HepG2 (cell line): ENCODE results near the gene NOTUM. TPM values are rescaled to one million over a fixed set of nuclear protein-coding genes. Genes with fewer than 3 reads are reported as not detected.

Experiments
- ARNTL ChIP-seq: sonication (generic); formaldehyde crosslinking; IDR thresholded peaks from 2 replicates; pipeline ENCODE4 v1.4.0; 2020; ENCODE audit warnings: mild to moderate bottlenecking, missing genetic modification reagents
- GABPA ChIP-seq, 2 experiments: IDR thresholded peaks; 2 replicates each; pipeline ENCODE4 v1.6.1; 2011 to 2016; ENCODE audit warnings: low read depth in 2 of 2, low read length in 1 of 2, missing biosample characterization in 1 of 2, missing genetic modification characterization in 1 of 2
- HES4 ChIP-seq: sonication (generic); formaldehyde crosslinking; IDR thresholded peaks from 2 replicates; pipeline ENCODE4 v1.9.0; 2021; ENCODE audit warnings: mild to moderate bottlenecking, missing genetic modification reagents, borderline replicate concordance
- RBM39 ChIP-seq: fragments of 200-400 bp; formaldehyde crosslinking; IDR thresholded peaks from one replicate; pipeline ENCODE4 v1.6.1; 2018; ENCODE audit warnings: antibody characterized with exemption, mild to moderate bottlenecking, low read depth, low read length; ENCODE audit not compliant: poor library complexity, severe bottlenecking
- TAF15 ChIP-seq: fragments of 200-400 bp; formaldehyde crosslinking; IDR thresholded peaks from one replicate; pipeline ENCODE4 v1.6.1; 2018; ENCODE audit warnings: mild to moderate bottlenecking, low read depth, low read length; ENCODE audit not compliant: poor library complexity, severe bottlenecking
- TEAD3 ChIP-seq: optimal IDR thresholded peaks from 2 replicates; pipeline ENCODE3; 2016; ENCODE audit warnings: borderline replicate concordance
- ZNF225 ChIP-seq: sonication (generic); formaldehyde crosslinking; IDR thresholded peaks from 2 replicates; pipeline ENCODE4 v1.4.0; 2020; ENCODE audit warnings: mild to moderate bottlenecking, missing genetic modification reagents
- ZNF33B ChIP-seq: sonication (generic); formaldehyde crosslinking; IDR thresholded peaks from 2 replicates; pipeline ENCODE4 v1.5.1; 2020; ENCODE audit warnings: mild to moderate bottlenecking, missing genetic modification reagents
- ZNF468 ChIP-seq: sonication (generic); formaldehyde crosslinking; IDR thresholded peaks from 2 replicates; pipeline ENCODE4 v1.8.0; 2022; ENCODE audit warnings: mild to moderate bottlenecking, moderate library complexity, missing genetic modification reagents
- ZNF652 ChIP-seq: IDR thresholded peaks from 2 replicates; pipeline ENCODE4 v1.6.1; 2016; ENCODE audit warnings: low read depth, borderline replicate concordance
- polyA plus RNA-seq, 8 experiments: library from polyadenylated mRNA; depleted of rRNA in 3 of 8; stranded (reverse) in 7 of 8; unstranded in 1 of 8; fragments of >200 nt; fragmentation: Illumina TruSeq in 4 of 8; extraction: Trizol in 4 of 8; gene quantifications; 2 replicates each; pipeline versions ENCODE4 v1.2.1 to v1.2.3, GENCODE V29; 2011 to 2016; ENCODE audit warnings: low read depth in 4 of 8, missing spikeins in 1 of 8, mixed read lengths in 1 of 8; ENCODE audit not compliant: insufficient read depth in 1 of 8
- total RNA-seq, 5 experiments: library from RNA; depleted of rRNA; stranded (reverse); fragments of >200 nt; fragmentation: Illumina TruSeq; extraction: Trizol; gene quantifications; 2 replicates each; pipeline ENCODE4 v1.2.3, GENCODE V29; 2016; ENCODE audit warnings: low read depth in 1 of 5
- TF ChIP-seq, protein P1 (sequence below): sonication (generic); formaldehyde crosslinking; IDR thresholded peaks from one replicate; pipeline ENCODE4 v1.5.1; 2020; ENCODE audit warnings: mild to moderate bottlenecking, missing genetic modification reagents; ENCODE audit errors: not compliant biosample characterization
- TF ChIP-seq, protein P2 (sequence below): sonication (generic); formaldehyde crosslinking; IDR thresholded peaks from 2 replicates; pipeline ENCODE4 v1.5.0; 2020; ENCODE audit warnings: missing genetic modification reagents
- TF ChIP-seq, protein P3 (sequence below): sonication (generic); formaldehyde crosslinking; IDR thresholded peaks from 2 replicates; pipeline ENCODE4 v1.5.0; 2020; ENCODE audit warnings: mild to moderate bottlenecking, missing genetic modification reagents, moderate library complexity
- TF ChIP-seq, protein P4 (sequence below): IDR thresholded peaks from 2 replicates; pipeline ENCODE4 v1.6.1; 2016; ENCODE audit warnings: mild to moderate bottlenecking

The NOTUM gene
- total and polyA plus RNA-seq, 2 of the 13 experiments (the other 11 are each of a cell fraction or from before 2014, with no cell fraction given): 150 to 160 TPM

DNA sequence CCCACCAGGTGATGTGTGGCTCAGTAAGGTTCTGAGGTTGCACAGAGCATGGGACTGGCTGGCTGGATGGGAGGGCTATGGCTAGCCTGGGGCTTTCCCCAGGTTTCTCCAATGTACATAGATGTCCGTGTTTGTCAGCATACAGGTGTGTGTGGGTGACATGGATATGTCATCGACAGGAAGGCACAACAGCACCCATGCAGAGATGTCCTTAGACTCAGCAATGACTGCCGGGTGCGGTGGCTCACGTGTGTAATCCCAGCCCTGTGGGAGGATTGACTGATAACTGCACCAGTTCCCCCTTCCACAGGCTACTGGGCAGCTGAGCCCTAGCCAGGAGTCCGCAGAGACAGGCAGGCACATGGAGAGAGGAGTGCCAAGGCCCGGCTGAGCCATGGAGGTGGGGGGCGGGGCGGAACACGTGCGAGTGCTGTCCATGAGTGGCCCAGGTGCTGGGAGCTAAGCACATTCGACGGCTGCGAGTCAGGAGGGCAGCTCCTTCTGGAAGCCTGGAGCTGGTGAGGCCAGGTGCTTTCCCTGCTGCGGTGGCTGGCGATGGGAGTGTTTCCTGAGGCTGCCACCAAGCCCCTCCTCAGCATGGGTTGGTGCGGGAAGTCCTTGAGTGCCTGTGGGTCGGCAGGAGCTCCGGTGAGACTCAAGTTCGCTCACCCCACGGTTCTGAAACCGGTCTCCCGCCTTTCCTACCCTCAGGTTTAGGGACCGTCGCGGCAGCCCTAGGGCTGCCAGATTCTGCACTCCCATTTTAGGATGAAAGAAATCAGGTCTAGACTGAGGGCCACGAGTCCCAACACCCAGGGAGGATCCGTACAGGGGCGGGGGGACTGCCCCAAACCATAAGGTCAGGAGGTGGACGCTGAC lies 15.6 kb upstream of the NOTUM start (continued):
- TF ChIP-seq, protein P1, sequence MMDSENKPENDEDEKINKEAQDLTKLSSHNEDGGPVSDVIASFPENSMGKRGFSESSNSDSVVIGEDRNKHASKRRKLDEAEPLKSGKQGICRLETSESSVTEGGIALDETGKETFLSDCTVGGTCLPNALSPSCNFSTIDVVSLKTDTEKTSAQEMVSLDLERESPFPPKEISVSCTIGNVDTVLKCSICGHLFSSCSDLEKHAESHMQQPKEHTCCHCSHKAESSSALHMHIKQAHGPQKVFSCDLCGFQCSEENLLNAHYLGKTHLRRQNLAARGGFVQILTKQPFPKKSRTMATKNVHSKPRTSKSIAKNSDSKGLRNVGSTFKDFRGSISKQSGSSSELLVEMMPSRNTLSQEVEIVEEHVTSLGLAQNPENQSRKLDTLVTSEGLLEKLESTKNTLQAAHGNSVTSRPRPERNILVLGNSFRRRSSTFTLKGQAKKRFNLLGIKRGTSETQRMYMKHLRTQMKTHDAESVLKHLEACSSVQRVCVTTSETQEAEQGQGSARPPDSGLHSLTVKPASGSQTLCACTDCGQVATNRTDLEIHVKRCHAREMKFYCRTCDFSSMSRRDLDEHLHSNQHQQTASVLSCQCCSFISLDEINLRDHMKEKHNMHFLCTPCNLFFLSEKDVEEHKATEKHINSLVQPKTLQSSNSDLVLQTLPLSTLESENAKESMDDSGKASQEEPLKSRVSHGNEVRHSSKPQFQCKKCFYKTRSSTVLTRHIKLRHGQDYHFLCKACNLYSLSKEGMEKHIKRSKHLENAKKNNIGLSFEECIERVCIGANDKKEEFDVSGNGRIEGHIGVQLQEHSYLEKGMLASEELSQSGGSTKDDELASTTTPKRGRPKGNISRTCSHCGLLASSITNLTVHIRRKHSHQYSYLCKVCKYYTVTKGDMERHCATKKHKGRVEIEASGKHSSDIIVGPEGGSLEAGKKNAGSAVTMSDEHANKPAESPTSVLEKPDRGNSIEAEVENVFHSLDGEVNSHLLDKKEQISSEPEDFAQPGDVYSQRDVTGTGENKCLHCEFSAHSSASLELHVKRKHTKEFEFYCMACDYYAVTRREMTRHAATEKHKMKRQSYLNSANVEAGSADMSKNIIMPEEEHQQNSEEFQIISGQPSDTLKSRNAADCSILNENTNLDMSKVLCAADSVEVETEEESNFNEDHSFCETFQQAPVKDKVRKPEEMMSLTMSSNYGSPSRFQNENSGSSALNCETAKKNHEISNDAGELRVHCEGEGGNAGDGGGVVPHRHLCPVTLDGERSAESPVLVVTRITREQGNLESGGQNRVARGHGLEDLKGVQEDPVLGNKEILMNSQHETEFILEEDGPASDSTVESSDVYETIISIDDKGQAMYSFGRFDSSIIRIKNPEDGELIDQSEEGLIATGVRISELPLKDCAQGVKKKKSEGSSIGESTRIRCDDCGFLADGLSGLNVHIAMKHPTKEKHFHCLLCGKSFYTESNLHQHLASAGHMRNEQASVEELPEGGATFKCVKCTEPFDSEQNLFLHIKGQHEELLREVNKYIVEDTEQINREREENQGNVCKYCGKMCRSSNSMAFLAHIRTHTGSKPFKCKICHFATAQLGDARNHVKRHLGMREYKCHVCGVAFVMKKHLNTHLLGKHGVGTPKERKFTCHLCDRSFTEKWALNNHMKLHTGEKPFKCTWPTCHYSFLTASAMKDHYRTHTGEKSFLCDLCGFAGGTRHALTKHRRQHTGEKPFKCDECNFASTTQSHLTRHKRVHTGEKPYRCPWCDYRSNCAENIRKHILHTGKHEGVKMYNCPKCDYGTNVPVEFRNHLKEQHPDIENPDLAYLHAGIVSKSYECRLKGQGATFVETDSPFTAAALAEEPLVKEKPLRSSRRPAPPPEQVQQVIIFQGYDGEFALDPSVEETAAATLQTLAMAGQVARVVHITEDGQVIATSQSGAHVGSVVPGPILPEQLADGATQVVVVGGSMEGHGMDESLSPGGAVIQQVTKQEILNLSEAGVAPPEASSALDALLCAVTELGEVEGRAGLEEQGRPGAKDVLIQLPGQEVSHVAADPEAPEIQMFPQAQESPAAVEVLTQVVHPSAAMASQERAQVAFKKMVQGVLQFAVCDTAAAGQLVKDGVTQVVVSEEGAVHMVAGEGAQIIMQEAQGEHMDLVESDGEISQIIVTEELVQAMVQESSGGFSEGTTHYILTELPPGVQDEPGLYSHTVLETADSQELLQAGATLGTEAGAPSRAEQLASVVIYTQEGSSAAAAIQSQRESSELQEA (CRISPR knock-in tag): no peak
- TF ChIP-seq ZNF225: peak; percentile 61; the same call in 1 of the 2 replicates
- TF ChIP-seq HES4 (CRISPR knock-in tag): 0 out of 2 replicates have a peak, but pooled peaks have one; percentile 55
- TF ChIP-seq, protein P2, sequence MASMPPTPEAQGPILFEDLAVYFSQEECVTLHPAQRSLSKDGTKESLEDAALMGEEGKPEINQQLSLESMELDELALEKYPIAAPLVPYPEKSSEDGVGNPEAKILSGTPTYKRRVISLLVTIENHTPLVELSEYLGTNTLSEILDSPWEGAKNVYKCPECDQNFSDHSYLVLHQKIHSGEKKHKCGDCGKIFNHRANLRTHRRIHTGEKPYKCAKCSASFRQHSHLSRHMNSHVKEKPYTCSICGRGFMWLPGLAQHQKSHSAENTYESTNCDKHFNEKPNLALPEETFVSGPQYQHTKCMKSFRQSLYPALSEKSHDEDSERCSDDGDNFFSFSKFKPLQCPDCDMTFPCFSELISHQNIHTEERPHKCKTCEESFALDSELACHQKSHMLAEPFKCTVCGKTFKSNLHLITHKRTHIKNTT (CRISPR knock-in tag): 0 out of 2 replicates have a peak, but pooled peaks have one; percentile 3
- peak; percentile 10 for TF ChIP-seq TEAD3 (CRISPR knock-in tag)
- TF ChIP-seq TAF15: peak; percentile 35
- TF ChIP-seq, protein P3, sequence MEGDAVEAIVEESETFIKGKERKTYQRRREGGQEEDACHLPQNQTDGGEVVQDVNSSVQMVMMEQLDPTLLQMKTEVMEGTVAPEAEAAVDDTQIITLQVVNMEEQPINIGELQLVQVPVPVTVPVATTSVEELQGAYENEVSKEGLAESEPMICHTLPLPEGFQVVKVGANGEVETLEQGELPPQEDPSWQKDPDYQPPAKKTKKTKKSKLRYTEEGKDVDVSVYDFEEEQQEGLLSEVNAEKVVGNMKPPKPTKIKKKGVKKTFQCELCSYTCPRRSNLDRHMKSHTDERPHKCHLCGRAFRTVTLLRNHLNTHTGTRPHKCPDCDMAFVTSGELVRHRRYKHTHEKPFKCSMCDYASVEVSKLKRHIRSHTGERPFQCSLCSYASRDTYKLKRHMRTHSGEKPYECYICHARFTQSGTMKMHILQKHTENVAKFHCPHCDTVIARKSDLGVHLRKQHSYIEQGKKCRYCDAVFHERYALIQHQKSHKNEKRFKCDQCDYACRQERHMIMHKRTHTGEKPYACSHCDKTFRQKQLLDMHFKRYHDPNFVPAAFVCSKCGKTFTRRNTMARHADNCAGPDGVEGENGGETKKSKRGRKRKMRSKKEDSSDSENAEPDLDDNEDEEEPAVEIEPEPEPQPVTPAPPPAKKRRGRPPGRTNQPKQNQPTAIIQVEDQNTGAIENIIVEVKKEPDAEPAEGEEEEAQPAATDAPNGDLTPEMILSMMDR (CRISPR knock-in tag): peak; percentile 15; the same call in 1 of the 2 replicates
- no peak for TF ChIP-seq ZNF652
- no peak; the same call in 1 of the 2 replicates for TF ChIP-seq ARNTL (CRISPR knock-in tag)
- peak; percentile 61 for TF ChIP-seq RBM39
- TF ChIP-seq, protein P4, sequence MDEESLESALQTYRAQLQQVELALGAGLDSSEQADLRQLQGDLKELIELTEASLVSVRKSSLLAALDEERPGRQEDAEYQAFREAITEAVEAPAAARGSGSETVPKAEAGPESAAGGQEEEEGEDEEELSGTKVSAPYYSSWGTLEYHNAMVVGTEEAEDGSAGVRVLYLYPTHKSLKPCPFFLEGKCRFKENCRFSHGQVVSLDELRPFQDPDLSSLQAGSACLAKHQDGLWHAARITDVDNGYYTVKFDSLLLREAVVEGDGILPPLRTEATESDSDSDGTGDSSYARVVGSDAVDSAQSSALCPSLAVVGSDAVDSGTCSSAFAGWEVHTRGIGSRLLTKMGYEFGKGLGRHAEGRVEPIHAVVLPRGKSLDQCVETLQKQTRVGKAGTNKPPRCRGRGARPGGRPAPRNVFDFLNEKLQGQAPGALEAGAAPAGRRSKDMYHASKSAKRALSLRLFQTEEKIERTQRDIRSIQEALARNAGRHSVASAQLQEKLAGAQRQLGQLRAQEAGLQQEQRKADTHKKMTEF (CRISPR knock-in tag): peak; percentile 1; the same call in 1 of the 2 replicates
- no peak for TF ChIP-seq GABPA (IDR thresholded peaks at IDR 0.05; ENCODE audit: low read depth, low read length)
- no peak for TF ChIP-seq GABPA (CRISPR knock-in tag; IDR thresholded peaks at IDR 0.05; ENCODE audit: low read depth)
- TF ChIP-seq ZNF33B (CRISPR knock-in tag): 0 out of 2 replicates have a peak, but pooled peaks have one; percentile 9
- TF ChIP-seq ZNF468 (CRISPR knock-in tag): no peak
